Right ventricle myocardium inferior (tissue), 1 donor: ENCODE measurements around the gene SPRY1. TPM values are rescaled to one million over a fixed set of nuclear protein-coding genes. Genes with fewer than 3 reads are reported as not detected.
A peak's percentile ranks its signal among the peaks of the same experiment; 100 is the strongest.

Experiments used
- ATAC-seq: fragments of 200-7000 bp; cut with Tn5 transposase; one replicate; pipeline ENCODE4 v1.9.1; 2020; ENCODE audit warnings: mild to moderate bottlenecking, moderate library complexity
- DNase-seq: peaks from one replicate; pipeline ENCODE4 v3.0.0; 2021; ENCODE audit errors: missing footprints
- intact Hi-C: fragments of 100-400 bp; cut with DNase I; formaldehyde crosslinking; loops from one replicate; pipeline ENCODE4 v1.11.0; 2022
- total RNA-seq: library from RNA; stranded (reverse); fragmentation: NEBNext Ultra II Directional; extraction: Animal tissue kit (Norgen Biotek cat#: 25700); gene quantifications from one replicate; pipeline ENCODE4 v1.2.1, GENCODE V29; 2021
- donor health status: DM: no; HTN: yes; CAD: no; lungs with severe emphysema.

The SPRY1 gene
- total RNA-seq, 1 donor from 2014 or later, result 37.0 TPM

GRCh38 chr4:123423819-123424218 lies 27.2 kb downstream of the SPRY1 start:
- no peak for ATAC-seq
- DNase-seq, result no peak
- intact Hi-C loops, result no loop called here

DNA sequence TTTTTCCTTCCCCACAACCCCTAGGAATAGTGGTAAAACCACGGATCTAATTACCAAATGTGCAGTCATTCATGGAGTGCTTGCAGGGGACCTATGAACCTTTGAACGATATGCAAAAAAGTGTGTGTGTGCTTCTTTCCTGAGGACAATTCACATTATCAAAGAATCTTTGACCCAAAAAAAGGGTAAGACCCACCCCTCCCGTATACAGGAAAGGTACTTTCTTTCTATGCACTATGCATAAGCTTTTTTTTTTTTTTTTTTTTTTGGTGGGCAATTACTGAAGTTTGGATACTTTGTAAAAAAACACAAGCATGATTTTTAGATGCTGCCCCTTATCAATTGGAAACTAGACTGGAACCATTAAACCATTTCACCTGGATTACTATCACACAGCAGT lies 31.4 kb downstream of the SPRY1 start:
- intact Hi-C loops, result no loop called here
- no peak for ATAC-seq
- no peak for DNase-seq

- intact Hi-C loops, result no loop called here
- no peak for ATAC-seq
- no peak for DNase-seq
Measured at GRCh38 chr4:123430031-123430430, 33.4 kb downstream of the SPRY1 start.

GRCh38 chr4:123430501-123430900 lies 33.9 kb downstream of the SPRY1 start:
- ATAC-seq (no peak), DNase-seq (no peak)
- intact Hi-C loops, result no loop called here

DNA sequence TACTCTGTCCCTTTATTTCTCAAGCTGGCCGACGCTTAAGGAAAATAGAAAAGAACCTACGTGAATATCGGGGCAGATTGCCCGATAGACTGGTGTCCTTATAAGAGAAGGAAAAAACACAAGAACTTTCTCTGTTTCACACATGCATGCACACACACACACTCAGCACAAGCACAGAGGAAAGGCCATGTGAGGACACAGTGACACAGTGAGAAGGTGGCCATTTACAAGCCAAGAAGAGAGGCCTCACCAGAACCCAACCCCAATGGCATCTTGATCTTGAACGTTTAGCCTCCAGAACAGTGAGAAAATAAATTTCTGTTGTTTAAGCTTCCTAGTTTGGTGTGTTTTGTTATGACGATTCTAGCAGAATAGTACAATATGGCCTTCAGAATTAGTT lies 37.0 kb downstream of the SPRY1 start:
- DNase-seq, result no peak
- no peak for ATAC-seq
- intact Hi-C loops, result no loop called here

DNA sequence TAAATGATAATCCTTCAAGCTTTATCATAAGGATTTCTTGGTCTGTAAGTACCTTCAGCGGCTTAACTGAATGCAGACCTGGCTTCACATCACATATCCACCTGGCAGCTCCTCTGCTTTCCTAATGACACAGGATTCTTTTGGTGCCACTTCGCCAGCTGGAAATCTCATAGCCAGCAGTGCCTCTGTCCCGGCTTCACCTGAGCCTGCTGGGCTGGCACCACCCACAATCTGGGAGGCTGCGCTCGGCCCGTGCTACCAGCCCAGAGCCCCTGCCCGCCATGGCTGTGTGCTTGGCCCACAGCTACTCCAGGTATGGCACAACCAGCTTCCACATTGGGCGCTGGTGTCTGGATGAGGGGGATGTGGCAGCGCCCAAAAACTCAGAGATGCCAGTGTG lies 37.4 kb downstream of the SPRY1 start:
- DNase-seq (no peak), ATAC-seq (no peak)
- intact Hi-C loops, result no loop called here

- ATAC-seq (no peak), DNase-seq (no peak)
- intact Hi-C loops, result no loop called here
Measured at GRCh38 chr4:123435246-123436113, 38.9 kb downstream of the SPRY1 start.

DNA sequence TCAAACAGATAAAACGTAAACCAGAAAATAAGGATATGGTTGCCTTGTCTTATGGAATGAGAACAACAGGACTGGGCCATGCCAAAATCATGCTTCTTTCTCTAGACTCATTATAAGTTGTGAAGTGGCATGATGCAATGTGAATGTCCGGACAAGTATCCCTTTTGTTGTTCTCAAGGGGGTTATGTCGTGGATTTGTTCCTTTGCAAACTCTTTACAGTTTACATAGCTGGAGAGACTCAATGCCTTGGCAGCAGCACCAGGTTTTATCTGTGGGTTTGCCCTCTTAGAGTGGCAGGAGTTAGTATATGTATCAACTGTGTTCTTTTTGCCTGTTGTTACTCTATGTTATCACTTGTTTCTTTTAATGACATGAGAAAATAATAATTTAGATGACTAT lies 41.4 kb downstream of the SPRY1 start:
- ATAC-seq, result no peak
- intact Hi-C loops, result no loop called here
- no peak for DNase-seq

DNA sequence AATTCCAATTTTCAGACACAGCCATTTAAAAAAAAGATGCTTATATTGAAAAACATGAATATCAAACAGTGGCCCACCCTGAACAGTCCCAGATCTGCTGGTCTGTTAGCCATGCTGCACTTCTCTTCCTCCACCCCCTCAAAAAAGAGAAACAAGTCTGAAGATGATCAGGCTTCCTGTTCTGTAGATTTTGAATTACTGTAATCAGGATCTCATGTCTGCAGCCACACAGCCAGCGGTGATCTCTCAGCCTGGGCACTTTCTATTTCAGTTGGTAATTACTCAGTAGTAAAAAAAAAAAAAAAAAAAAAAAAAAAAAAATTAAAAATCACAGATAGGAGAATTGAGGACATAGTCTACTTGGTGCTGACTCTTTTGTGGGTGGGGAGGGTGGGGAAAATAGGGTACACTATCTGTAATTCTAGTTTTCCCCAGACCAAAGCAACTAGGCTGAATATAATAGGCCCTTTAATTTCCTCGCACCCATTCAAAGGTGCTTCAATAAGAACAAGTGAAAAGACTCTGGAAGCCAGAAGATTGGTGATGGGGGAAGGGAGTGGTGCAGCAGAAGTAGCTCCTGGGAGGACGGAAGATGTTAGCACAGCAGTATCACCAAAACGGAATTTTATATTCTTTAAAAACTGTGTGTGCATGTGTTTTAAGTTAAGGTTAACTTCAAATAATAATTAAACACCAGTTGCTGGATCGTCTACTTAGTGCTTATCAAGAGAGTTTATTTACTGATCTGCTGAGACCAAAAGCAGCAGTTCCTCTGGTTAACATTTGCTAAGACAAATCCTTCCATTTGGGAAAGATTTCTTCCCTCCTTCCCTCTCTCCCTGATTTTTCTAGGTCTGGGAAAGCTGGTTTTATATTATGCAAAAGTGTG lies 47.0 kb downstream of the SPRY1 start:
- intact Hi-C loops, result no loop called here
- ATAC-seq (peak; percentile 46), DNase-seq (no peak)

DNA sequence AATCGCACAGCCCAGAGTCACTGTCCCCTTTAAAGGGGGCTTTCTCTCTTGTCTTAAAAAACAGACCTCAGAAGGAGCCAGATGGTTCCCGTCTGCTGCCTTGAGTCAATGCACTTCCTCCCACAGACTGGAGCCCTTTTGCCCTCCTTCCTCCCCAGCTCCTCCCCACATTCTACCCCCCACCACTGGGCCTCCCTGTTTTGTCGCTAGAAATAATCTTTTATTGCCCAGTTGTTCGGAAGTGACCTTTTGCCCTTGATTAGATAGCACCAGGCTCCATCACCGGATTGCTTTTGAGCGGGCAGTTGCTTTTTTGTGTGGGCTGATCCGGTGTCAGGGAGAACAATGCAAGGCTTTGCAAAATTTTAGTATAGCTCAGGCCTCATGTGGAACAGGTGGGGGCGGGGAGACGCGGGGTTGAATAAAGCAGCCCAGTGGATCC lies 47.7 kb downstream of the SPRY1 start:
- ATAC-seq (peak; percentile 85), DNase-seq (no peak)
- intact Hi-C loops, result no loop called here

DNA sequence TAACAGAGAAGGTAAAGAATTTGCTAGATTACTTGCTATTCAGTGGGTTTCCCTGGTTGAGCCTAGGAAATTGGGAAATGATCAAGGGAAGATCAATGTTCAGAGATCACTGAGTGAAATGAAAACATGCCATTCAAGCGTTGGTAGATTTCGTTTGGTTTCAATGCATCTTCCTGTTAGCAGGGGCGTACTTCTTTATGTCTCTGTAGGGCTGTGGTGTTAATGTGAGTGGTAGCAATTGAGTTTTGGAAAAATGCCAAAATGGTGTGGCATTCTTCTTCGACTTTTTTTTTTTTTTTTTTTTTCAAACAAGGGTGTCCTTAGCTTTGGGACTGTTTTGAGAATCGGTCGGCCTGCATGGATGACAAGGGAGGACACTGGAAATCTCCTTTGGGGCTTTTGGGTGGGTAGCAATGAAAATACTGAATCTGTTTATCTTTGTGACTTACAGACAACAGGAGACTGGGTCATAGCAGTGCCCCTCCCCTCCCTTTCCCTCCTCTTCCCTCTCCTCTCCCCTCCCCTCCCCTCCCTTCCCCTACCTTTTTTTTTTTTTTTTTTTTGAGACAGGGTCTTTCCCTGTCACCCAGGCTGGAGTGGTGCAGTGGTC lies 50.4 kb downstream of the SPRY1 start:
- no peak for ATAC-seq
- DNase-seq, result no peak
- intact Hi-C loops, result no loop called here

DNA sequence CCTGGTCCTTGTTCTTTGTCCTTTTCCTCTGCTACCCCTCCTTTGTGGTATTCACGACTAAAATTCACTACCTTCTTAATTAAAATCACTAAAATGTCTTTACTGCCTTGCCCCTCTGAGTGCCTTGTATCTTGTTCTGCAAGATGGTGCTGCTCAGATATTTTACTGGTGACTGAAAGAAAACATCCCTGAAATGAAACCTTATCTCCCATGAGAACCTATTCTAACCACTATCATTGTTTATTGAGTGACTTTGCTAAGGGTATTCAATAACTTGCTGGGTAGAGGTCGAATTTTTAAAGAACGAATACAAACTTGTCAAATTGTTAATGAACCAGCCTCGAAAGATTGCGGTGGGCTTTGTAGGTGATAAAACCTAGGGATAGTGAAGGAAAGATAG lies 52.8 kb downstream of the SPRY1 start:
- DNase-seq (no peak), ATAC-seq (no peak)
- intact Hi-C loops, result no loop called here

DNA sequence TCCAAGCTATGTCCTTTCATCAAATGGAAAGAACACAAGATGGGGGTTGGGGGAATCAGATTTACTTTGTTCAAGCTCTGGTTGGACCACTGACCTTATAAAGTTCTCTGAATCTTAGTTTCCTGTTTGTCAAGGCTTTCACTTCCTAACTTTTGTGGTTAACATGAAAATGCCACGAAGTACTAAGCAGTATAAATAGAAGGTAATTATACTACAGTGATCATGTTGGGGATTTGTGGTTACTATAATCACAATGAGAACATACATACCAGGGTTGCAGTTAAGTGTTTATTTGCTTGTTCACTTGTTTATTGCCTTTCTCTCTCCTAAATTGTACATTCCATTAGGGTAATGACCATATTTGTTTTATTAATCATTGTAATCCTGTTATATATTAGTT lies 53.2 kb downstream of the SPRY1 start:
- ATAC-seq (no peak), DNase-seq (no peak)
- intact Hi-C loops, result no loop called here

DNA sequence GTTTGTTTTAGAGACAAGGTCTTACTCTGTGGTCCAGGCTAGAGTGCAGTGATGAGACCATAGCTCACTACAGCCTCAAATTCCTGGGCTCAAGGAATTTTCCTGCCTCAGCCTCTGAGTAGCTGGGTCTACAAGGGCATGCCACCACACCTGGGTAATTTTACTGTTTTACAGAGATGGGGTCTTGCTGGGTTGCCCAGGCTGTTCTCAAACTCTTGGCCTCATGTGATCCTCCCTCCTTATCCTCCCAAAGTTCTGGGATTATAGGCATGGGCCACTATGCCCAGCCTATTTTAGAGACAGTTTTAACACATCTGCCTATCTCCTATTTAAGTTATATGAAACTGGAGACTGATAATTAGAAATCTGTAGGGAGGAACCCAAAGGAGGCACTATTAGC lies 53.8 kb downstream of the SPRY1 start:
- intact Hi-C loops, result no loop called here
- DNase-seq (no peak), ATAC-seq (no peak)

- DNase-seq (peak; percentile 71), ATAC-seq (peak; percentile 20)
- intact Hi-C loops, result no loop called here
Measured at GRCh38 chr4:123452616-123453015, 56.0 kb downstream of the SPRY1 start.

- ATAC-seq (no peak), DNase-seq (no peak)
Measured at GRCh38 chr4:123453061-123453680, 56.6 kb downstream of the SPRY1 start.

More at GRCh38 chr4:123453061-123453680, 56.6 kb downstream of the SPRY1 start:
- intact Hi-C loops, result no loop called here
